Measurements from ENCODE around the gene ACOX3.

- TF ChIP-seq, protein P1, sequence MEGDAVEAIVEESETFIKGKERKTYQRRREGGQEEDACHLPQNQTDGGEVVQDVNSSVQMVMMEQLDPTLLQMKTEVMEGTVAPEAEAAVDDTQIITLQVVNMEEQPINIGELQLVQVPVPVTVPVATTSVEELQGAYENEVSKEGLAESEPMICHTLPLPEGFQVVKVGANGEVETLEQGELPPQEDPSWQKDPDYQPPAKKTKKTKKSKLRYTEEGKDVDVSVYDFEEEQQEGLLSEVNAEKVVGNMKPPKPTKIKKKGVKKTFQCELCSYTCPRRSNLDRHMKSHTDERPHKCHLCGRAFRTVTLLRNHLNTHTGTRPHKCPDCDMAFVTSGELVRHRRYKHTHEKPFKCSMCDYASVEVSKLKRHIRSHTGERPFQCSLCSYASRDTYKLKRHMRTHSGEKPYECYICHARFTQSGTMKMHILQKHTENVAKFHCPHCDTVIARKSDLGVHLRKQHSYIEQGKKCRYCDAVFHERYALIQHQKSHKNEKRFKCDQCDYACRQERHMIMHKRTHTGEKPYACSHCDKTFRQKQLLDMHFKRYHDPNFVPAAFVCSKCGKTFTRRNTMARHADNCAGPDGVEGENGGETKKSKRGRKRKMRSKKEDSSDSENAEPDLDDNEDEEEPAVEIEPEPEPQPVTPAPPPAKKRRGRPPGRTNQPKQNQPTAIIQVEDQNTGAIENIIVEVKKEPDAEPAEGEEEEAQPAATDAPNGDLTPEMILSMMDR (conservative IDR thresholded peaks at IDR 0.05 in 1 of 2, IDR thresholded peaks at IDR 0.05 in 1 of 2; ENCODE audit: low read depth in 1 of 2, low read length in 2 of 2): peak in 1 of 2 donors; percentile 25
- TF ChIP-seq EZH2 (IDR thresholded peaks at IDR 0.05; ENCODE audit: low read length, missing control alignments): no peak
Observed at GRCh38 chr4:8342651-8343261, 97.8 kb downstream of the ACOX3 start.

All from fibroblast of lung (primary cell).